Measurements from ENCODE around the gene NFKBIB. TPM values are rescaled to one million over a fixed set of nuclear protein-coding genes. Genes with fewer than 3 reads are reported as not detected.
A peak's percentile ranks its signal among the peaks of the same experiment; 100 is the strongest.

The NFKBIB gene
- total RNA-seq, 1 donor from 2014 or later, result 45.5 TPM

DNA sequence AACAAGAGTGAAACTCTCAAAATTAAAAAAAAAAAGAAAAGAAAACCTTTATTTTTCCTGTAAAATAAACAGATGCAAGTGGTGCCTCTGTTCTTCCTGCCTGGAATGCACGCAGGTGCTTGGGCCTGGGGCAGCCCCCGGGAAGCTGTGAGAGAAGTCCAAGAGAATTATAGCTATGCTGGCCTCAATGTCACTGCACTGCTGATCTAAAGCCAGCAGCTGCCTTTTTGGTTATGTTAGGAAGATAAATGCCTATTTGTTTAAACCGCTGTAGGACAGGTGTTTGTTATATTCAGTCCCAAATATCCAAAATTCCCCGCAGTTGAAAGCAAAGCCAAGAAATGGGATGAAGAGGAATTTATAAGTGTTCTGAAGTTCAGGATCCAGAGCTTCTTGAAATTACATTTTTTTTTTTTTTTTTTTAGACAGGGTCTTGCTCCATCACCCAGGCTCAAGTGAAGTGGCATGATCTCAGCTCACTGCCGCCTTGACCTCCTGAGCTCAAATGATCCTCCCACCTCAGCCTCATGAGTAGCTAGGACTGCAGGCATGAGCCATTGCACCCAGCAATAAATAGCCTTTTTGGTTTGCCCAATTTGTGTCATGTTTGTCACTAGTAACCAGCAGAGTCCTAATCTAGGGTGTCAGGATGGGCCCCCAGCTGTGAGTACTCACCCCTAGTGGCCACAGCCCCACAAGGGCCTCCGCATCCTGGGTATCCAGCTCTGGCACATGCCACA, 23.9 kb upstream of the NFKBIB start:
- CTCF ChIA-PET, result interaction anchor here (3.6 kb wide), 1 partner anchor 12 kb away, joined by 19 read pairs; no protein-coding TSS in a partner anchor
- TF ChIP-seq, protein P1, sequence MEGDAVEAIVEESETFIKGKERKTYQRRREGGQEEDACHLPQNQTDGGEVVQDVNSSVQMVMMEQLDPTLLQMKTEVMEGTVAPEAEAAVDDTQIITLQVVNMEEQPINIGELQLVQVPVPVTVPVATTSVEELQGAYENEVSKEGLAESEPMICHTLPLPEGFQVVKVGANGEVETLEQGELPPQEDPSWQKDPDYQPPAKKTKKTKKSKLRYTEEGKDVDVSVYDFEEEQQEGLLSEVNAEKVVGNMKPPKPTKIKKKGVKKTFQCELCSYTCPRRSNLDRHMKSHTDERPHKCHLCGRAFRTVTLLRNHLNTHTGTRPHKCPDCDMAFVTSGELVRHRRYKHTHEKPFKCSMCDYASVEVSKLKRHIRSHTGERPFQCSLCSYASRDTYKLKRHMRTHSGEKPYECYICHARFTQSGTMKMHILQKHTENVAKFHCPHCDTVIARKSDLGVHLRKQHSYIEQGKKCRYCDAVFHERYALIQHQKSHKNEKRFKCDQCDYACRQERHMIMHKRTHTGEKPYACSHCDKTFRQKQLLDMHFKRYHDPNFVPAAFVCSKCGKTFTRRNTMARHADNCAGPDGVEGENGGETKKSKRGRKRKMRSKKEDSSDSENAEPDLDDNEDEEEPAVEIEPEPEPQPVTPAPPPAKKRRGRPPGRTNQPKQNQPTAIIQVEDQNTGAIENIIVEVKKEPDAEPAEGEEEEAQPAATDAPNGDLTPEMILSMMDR (IDR thresholded peaks at IDR 0.05), result no peak
- Mint-ChIP-seq H3K27me3 (no peaks in the 10 kb centered on the region), H3K4me3 (no peak overlapping the region), H3K36me3 (ENCODE audit: low read depth) (peaks cover 28% of the 10 kb centered on the region), H3K4me1 (peaks cover 47% of the 10 kb centered on the region), H3K9me3 (no peaks in the 10 kb centered on the region), H3K27ac (peak overlapping the region; percentile 63)
- POLR2A ChIA-PET, result interaction anchor here (0.6 to 7.4 kb wide), 8 partner anchors 12 to 557 kb away, joined by 3 to 125 read pairs (median 6); partner anchors contain the start of genes ECH1 and HNRNPL
- intact Hi-C loops (cut with micrococcal nuclease), result no loop called here
- DNase-seq, result no peak
- ATAC-seq (ENCODE audit: low read depth), result no peak

DNA sequence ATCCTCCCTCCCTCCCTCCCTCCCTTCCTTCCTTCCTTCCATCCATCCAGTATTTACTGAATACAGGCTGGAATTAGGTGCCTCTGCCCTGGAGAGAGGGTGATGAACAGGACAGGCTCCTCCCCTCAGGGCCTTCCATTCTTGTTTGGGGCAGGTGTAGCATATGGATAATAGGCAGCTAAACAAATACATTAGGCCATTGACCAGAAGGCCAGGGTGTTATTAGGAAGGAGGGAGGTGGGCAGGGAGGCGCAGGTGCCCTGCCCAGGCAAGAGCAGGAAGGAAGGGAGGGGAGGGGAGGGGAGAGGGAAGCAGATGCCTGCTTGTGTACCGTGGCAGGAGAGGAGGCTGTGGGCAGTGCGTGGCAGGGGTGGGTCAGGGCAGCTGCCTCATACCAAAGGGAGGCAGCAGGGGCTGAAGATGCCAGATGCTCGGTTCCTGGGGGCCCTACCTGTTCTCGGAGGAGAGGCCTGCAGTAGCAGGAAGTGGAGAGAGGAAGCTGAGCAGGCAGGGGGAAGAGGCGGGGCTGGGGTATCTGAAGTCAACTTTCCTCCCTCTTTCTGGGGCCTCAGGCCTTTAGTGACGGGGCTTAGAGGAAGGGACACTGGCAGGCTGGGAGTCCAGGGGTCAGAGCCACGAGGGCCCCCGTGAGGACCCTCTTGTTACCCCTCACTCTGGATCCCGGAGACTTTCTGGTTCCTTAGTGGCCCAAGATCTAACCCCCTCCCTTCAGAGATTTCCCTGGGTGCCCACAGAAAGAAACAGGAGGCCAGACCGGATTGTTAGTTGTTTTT, 21.8 kb upstream of the NFKBIB start, which contains the start of gene RINL:
Gene RINL (minus strand): TSS at position 495 of the 794 bp plus-strand sequence. CDS start 1,533 bp downstream, outside the sequence.
- Mint-ChIP-seq H3K27me3 (no peaks in the 10 kb centered on the region), H3K27ac (peak within 1 kb of the TSS; percentile 98), H3K4me3 (peak within 1 kb of the TSS; percentile 92), H3K36me3 (ENCODE audit: low read depth) (peaks cover 26% of the 10 kb centered on the region), H3K4me1 (peaks cover 48% of the 10 kb centered on the region), H3K9me3 (no peaks in the 10 kb centered on the region)
- TF ChIP-seq, protein P1 (IDR thresholded peaks at IDR 0.05), result no peak
- intact Hi-C loops (cut with micrococcal nuclease), result loop anchor here (1.0 to 2.0 kb wide), 5 partner anchors 8 to 52 kb away; partner anchors contain the start of genes ECH1, MRPS12, NFKBIB and SARS2
- ATAC-seq (ENCODE audit: low read depth), result peak; percentile 94
- ChIA-PET POLR2A (interaction anchor here (0.5 to 7.4 kb wide), 22 partner anchors 8 to 560 kb away, joined by 3 to 125 read pairs (median 8); partner anchors contain the start of genes ECH1, FAM98C, HNRNPL and NFKBIB), CTCF (interaction anchor here (0.5 to 3.6 kb wide), 6 partner anchors 9 to 542 kb away, joined by 3 to 19 read pairs (median 3); partner anchors contain the start of gene CATSPERG)
- peak; percentile 57 for DNase-seq

DNA sequence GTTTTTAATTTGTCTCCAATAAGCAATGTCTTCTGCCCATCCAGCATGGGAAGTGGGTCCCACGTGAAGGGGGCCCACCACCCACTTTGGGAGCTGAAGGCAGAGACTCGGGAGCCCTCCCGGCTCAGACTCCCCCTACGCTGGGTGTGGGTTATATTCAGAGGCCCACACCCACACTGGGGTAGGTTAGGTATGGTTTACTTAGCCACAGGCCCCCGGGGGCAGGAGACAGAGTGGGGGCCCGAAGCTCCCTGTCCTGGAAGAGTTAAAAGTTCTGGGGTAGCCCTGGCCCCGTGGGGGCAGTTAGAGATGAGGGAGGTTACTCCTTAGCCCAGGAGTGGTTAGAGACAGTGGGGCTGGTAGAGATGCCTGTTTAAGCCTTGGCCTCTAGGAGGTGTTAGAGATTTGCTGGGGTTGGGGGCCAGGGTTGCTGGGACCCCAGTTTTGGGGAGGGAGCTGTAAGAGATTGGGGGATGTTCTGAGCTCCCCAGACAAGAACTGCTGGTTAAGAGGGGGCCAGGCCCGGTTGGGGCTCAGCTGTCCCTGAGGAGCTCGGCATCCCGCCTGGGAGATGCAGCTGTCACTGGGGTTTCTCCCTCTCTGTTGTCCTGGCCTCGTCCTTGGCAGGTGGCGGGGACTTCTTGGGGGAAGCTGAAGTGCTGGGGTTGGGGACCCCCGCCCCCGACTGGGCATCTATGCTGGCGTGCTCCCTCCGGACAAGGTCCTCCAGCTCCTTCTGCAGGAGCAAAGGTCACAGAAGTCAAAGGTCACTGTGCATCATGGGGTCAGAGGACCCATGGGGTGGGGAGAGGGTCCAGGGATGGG, 21.0 kb upstream of the NFKBIB start:
- ChIA-PET CTCF (interaction anchor here (0.5 to 3.6 kb wide), 7 partner anchors 9 to 543 kb away, joined by 3 to 19 read pairs (median 3); partner anchors contain the start of genes CATSPERG, MRPS12 and SARS2), POLR2A (interaction anchor here (0.5 to 7.4 kb wide), 22 partner anchors 9 to 561 kb away, joined by 3 to 125 read pairs (median 6); partner anchors contain the start of genes ECH1, FAM98C, HNRNPL and MRPS12)
- Mint-ChIP-seq H3K27ac (peak overlapping the region; percentile 98), H3K36me3 (ENCODE audit: low read depth) (peaks cover 25% of the 10 kb centered on the region), H3K27me3 (no peaks in the 10 kb centered on the region), H3K9me3 (no peaks in the 10 kb centered on the region), H3K4me3 (peak overlapping the region; percentile 92), H3K4me1 (peaks cover 49% of the 10 kb centered on the region)
- no peak for ATAC-seq (ENCODE audit: low read depth)
- intact Hi-C loops (cut with micrococcal nuclease), result loop anchor here (1.0 to 2.0 kb wide), 5 partner anchors 8 to 52 kb away; partner anchors contain the start of genes ECH1, MRPS12, NFKBIB and SARS2
- no peak for DNase-seq
- TF ChIP-seq, protein P1 (IDR thresholded peaks at IDR 0.05), result no peak

DNA sequence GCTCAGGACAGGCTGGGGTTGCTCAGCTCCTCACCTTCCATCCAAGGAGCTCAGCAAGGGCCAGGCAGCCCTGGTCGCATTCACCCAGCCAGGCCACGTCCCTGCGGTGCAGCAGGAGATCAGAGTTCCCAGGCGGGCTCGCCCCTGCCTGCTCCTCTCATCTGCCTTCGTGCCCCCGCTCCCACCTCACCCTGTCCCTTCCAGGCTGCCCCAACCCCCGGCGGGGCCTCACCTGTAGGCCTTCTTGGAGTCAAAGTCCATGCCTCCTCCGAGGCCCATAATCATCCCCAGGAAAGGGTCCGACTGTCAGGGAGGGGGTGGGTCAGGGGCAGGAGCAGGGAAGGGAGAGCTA, 20.4 kb upstream of the NFKBIB start:
- Mint-ChIP-seq H3K4me1 (peaks cover 49% of the 10 kb centered on the region), H3K9me3 (no peaks in the 10 kb centered on the region), H3K36me3 (ENCODE audit: low read depth) (peaks cover 22% of the 10 kb centered on the region), H3K4me3 (no peak overlapping the region), H3K27me3 (no peaks in the 10 kb centered on the region), H3K27ac (peak overlapping the region; percentile 98)
- TF ChIP-seq, protein P1 (IDR thresholded peaks at IDR 0.05), result no peak
- intact Hi-C loops (cut with micrococcal nuclease), result loop anchor here (2.0 kb wide), 3 partner anchors 15 to 49 kb away; partner anchors contain the start of genes ECH1, NFKBIB and SIRT2
- no peak for ATAC-seq (ENCODE audit: low read depth)
- ChIA-PET POLR2A (interaction anchor here (0.7 to 7.4 kb wide), 15 partner anchors 9 to 525 kb away, joined by 3 to 125 read pairs (median 5); partner anchors contain the start of genes ECH1, FAM98C, HNRNPL and MRPS12), CTCF (interaction anchor here (0.6 to 3.6 kb wide), 2 partner anchors 8 to 51 kb away, joined by 3 to 19 read pairs; partner anchors contain the start of genes MRPS12 and SARS2)
- no peak for DNase-seq

All from activated B cell treated with CpG ODN at 0.5 μM for 24 hours (primary cell).